ENCODE data around the gene TMEM256.

GRCh38 chr17:7426203-7426863 is 22.4 kb upstream of the TMEM256 start:
- TF ChIP-seq EZH2 (IDR thresholded peaks at IDR 0.05) (no peak), POLR2AphosphoS5 (IDR thresholded peaks at IDR 0.05; ENCODE audit: borderline replicate concordance, low read depth, low read length) (no peak), FOXP2 (optimal IDR thresholded peaks at IDR 0.05; ENCODE audit: control extremely low read depth, extremely low read length, insufficient read depth) (no peak)
